NCI-H226 (cell line): Measurements from ENCODE around the gene SLC7A10.
A peak's percentile ranks its signal among the peaks of the same experiment; 100 is the strongest.
"Not testable (repeated sequence)": the region's sequence is repeated elsewhere in the genome, so short reads cannot be mapped to it uniquely, and the experiment has no call there.

Experiments
- DNase-seq: peaks from one replicate; pipeline ENCODE4 v3.0.0-alpha.2; 2015

Gene SLC7A10

DNA sequence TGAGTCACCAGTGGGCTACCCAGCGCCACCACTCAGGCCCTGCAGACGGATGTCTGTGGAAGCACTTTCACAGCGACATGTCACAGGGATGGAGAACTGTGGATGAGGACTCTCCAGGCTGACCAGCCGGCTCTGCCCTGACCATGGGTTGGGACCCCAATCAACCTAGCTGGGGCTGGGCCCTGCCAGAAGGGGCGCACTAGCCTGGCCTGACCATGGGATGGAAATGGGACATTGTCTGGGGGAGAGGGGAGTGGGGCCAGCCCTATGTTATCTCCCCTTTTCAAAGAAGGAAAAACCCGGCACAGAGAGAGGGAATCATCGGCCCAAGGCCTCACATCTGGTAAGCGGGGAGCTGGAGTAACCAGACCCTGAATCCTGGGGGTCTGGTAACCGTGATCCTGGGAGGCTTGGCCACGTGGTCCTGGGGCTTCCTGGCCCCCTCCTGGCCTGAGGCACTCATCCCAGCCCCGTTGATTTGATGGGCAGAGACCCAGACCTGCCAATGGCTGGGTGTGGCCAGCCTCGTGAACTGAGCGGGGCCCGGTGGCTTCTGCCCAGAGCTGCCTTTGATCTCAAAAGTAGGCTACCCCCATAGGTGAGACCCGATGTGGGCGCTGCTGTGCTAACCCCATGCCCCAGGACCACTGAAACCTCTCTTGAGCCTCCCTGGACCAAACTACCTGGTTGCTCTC is 11.2 kb upstream of the SLC7A10 start:
- no peak for DNase-seq

DNA sequence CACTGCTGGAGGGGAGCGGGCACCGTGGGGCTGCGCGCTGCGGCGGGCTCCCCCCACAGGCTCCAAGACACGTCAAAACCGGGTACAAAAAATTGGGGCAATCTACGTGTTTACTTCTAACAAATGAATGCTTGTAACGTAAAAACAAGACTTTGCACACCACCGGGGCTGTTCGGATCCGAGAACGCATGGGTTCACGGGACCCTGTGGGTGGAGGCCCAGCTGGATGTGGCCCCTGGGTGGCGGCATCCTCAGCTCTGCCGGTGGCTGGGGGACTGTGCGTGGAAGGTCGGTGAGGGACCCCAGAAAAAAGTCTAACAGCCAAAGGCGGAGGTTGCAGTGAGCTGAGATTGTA is 10.3 kb upstream of the SLC7A10 start:
- no peak for DNase-seq

DNA sequence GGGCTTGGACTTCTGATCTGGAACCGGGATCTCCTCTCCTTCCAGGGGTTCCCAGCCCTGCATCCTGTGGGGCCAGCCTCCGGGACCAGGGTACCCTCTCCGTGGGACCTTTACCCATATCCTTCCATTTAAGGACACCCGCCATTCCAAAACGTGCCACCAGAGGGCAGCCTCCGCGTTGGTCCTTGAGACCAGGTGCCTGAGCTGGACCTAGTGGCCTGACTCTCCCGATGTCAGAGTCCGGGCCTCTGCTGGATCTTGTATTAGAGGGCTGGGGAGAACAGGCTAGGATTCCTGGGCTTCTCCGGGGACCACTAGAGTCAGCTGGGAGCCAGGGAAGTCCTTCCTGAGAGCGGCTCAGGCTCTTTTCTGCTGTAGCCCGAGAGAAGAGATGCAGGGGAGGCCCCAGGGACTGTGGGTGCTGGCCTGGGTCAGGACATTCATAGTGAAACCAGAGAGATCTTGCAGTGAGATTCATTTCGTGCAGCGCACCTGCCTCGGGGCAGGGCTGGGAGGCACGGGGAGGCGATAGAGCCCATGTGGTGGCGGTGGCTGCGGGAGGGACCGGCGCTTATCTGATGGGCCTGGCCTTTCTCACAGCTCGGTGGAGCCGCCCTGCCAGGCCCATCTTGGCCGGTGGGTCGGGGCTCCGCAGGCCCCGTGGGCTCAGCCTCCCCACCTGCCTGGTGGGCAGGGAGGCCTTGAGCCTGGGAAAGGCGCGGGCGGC is 9.8 kb upstream of the SLC7A10 start:
- peak; percentile 24 for DNase-seq

DNA sequence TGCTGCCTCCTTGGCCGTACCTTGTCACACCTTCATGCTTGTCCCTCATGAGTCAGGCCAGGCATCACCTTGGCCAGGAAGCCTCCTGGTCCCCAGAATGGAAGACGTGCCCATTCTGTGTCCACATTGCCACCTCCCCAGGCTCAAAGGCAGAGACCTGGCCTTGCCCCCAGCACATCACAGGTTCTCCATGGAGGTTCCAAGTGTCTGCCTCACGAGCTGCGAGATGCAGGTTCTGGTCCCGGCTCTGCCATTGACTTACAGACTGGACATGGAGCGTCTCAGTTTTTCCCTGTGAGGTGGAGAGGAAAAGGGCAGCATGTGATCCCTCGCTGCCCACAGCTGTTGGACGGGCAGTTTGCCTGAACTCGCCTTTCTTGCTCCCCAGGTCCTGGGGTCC is 9.1 kb upstream of the SLC7A10 start:
- DNase-seq, result no peak

DNA sequence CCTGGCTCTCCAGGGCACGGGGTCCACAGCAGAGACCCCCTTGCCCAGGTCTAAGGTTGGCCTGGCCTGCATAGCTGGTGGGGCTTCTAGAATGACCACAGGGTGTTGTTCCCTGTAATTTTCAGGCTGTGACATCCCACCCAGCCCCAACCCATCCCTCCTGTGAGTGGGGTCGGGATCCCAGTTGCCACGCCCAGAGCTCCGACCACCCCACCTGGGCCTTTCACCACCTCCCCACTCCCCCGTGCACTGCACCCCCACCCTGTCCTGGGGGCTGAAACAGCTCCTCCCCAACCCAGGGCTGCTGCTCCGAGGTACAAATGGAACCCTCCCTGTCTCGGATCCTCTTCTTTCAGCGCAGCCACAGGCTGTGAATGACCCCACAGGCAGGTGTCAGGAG is 8.4 kb upstream of the SLC7A10 start:
- DNase-seq, result no peak

DNA sequence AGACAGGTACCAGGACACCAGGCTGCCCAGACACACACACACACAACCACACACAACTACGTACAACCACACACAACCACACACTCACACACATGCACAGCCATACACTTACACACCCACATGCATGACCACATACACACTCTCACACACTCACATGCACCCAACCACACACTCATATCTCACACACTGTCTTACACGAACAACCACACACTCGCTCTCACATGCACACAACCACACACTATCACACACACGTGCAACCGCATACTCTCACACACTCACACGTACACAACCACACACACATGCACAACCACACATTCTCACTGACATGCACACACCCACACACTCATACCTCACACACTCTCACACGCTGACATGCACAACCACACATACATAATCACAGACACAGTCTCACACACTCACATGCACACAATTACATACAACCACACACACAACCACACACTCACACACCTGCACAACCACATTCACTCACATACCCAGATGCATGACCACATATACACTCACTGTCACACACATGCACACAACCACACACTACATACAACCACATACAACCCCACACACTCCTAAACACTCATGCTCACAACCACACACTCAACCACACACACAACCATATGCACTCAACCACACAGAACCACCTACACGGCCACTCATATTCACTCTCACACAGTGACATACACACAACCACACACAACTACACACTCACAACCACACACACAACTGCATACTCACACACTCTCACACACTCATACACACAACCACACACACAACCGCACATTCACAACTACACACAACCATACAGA is 7.6 kb upstream of the SLC7A10 start:
- no peak for DNase-seq

DNA sequence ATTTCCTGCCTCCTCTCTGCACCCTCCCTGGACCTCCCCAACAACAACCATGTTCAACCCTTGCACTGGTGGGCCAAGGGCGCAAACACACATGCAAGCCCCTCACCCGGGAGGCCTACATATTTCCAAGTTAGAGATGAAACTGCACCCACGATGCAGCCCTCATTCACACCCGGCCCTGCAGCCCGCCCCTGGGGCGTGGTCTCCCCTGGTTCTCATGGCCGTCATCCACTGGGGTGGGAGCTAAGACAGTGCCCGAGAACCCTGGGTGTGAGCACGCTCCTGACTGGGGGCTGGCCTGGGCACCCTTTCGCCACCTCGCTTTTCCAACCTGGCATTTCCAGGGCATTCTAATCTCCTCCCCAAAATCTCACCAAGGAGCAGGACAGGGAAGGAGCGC is 7.0 kb upstream of the SLC7A10 start:
- no peak for DNase-seq

DNA sequence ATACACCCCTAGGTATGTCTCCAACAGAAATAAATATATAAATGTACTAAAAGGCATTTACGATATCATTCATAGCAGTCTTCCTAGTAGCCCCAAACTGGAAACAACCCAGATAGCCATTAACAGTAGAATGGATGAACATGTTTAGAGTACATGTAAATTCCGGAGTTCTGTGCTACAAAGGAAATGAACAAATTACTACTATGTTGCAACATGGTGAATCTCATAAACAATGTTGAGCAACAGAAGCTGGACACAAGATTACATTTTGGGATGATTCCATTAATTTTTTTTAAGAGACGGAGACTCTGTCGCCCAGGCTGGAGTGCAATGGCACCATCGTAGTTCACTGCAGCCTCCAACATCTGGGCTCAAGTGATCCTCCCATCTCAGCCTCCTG is 5.9 kb upstream of the SLC7A10 start:
- DNase-seq, result no peak

DNA sequence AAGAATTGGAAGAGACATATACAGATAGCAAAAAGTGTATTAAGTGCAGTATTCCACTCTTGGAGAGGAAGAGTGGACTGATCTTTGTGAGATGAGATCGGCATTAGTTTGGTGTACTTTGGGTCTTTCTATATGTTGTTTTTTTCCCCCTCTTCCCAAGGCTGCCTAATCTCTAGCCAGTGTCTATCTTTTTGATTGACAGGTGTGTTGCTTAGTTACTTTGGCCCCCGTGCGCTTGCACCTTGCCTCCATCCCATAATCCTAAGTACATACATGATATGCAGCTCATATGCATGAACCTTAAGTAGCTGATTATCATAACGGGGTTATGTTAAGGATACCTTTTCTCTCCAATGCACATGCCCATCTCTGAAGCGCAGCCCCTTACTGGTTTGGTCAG is 4.3 kb upstream of the SLC7A10 start:
- no peak for DNase-seq

DNA sequence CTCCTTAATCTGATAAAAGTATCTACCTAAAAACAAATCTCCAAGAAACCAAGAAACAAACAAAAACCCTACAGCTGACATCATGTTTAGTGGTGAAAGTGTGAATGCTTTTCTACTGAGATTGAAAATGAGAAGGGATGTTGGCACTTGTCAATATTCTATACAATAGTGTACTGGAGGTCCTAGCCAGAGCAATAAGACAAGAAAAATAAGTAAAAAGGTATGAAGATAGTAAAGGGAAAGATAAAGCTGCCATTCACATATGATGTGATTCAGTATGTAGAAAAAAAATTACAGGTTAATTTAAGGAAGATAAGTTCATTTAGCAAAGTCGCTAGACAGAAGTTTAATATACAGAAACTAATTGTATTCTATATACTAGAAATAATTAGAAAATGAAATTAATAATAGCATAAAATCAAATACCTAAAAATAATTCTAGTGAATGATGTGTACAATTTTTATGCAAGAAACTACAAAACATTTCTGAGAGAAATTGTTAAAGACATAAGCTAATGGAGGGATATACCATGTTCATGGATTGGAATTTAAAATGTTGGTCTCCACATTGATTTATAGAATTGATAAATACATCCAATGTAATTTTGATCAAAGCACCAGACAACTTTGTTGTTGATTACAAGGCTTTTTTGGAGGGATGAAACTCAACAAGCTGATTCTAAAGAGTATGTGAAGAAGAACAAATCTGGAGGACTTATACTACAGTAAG is 2.4 kb upstream of the SLC7A10 start:
- DNase-seq, result no peak

DNA sequence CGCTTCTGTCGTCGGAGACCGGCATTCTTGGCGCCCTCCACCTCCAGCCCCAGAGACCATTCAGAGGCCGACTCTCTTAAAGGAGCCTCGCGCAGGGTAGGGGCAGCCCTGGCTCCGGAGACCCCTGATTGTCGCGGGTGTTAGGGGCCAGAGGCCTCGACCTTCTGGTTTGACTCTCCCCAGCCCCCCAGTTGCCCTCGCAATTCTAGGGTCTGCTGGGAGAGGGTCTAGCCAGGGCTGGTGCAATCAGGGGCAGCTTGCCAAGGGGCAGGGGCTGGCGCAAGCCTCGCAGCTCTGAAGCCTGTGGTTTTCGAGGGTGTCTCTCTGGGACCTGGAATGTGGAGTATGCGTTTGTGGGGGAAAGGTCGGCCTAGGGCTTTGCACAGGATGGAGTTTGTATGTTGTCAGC is 1.6 kb upstream of the SLC7A10 start:
- DNase-seq, result no peak

DNA sequence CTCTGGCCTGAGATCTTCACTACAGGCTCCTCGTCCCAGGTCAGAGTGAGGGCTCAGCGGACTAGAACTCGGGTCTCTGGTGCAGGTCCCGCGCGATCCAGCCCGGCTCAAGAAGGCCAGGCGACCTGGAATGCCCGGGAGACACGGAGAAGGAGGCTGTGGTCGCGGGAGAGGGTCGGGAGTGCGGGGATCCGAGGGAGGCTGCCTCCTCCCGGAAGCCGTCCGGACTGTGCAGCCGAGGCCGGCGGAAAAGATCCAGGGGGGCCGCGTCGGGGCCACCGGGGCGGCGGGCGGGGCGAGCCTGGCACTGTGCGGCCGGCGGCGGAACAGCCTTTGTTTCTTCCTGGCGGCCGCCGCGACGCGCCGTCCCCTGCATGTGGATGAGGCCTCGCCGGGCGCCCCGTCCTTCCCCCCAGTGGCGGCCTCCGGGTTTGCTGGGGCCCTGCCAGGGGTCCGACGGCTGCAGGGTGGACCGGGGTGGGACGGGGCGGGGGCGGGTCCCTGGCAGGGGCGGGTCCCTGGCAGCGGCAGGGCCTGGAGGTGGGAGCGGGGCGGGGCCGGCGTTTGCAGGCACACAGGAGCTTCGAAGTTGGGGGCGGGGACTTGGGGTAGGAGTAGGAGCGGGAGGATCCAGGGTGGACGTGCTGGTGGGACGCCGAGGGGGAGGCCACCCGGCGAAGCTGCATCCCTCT is 1.0 kb upstream of the SLC7A10 start:
- no peak for DNase-seq

DNA sequence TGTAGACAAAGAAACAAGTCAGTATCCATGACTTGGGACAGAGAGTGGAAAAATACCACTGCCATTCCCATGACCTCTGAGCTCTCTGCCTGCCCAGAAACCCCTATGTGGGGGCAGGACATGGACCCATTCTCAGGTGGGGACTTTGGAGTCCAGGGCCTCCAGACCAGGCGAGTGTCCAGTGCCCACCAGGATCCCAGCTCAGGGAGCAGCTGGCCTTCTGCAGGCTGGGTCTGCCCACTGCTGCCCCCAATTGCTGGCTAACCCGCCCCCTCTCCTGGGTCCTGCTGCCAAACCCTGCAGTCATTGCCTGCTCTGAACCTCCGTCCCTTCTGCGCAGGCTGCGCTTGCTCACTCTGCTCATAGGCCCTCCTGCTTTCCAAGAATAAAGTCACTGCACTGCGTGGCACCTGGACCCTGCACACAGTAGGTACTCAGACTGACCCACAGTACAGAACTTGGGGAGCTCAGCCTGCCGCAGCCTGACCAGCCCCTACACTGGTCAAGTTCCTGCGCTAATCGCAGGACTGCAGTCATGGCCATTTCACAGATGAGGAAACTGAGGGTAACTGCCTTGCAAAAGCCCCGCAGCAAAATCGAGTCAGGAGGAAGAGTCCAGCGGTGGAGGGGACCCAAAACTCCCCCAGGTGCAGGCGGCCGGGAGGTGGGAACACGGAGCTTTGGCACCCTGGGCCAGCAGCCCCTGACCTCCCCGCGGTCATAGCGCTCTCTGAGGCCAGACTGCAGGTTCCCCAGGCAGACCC is 774 bp downstream of the SLC7A10 start:
- DNase-seq, result no peak

DNA sequence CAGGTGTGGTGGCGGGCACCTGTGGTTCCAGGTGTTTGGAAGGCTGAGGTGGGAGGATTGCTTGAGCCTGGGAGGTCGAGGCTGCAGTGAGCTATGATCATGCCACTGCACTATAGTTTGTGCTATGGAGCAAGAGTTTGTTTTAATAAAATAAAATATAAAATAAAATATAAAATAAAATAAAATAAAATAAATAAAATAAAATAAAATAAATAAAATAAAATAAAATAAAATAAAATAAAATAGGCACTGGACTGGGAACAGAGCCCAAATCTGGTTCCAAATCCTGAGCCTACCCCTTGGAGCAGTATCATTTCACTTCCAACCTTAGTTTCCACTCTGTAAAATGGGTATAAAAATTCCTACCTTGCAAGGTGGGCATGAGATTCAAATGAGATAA is 3.4 kb downstream of the SLC7A10 start:
- DNase-seq, result not testable (repeated sequence)

DNA sequence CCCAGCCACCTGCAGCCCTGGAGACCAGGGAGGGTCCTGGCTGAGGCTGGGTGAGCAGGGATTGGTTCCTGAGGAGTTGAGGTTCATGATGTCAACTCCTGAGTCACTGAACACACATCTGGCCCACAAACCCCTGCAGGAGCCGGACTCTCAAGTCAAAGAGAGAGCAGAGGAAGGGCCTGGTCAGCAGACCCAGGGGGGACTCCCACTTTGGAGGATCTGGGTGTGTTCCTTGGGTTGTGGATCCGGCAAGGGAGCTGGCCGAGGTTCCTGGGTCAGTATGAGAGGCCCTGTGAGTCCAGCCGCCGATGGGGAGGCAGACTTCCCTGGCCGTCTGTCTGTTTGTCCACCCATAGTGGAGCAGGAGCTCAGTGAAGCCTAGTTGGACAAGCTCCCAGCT is 4.0 kb downstream of the SLC7A10 start:
- DNase-seq, result no peak

DNA sequence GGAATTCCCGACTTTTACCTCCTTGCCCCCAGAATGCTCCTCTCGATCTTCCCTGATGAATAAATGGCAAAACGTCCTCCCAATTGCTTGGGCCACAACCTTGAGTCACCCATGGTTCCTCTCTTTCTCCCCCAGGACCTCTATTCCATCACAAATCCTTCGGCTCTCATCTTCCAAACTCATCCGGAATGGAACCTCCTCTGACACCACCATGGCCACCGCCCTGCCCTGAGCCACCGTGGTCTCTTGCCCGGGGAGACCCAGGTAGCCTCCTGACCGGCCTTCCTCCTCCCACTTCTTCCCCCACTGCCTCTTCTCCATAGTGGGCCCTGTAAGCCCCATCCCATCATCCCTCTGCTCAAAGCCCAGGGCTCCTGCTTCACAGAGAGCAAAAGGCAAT is 4.9 kb downstream of the SLC7A10 start:
- no peak for DNase-seq

DNA sequence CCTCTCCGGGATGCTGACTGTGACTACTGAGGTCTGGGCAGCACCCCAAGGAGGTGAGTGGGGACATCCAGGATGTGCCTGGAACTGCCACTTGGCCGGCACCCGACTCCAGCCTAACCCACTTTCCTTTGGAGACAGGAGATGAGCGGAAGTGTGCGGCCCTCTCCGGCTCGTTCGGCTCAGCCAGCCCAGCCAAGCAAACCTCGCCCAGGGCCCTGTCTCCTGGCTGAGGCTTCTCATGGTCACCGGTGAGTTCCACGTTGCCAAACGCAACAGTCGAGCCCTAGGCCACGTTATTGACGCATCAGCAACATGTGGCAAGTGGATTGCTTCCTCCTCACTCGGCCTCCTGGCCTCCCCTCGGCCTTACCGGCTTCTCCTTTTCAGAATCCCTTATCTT is 5.5 kb downstream of the SLC7A10 start:
- DNase-seq, result no peak

DNA sequence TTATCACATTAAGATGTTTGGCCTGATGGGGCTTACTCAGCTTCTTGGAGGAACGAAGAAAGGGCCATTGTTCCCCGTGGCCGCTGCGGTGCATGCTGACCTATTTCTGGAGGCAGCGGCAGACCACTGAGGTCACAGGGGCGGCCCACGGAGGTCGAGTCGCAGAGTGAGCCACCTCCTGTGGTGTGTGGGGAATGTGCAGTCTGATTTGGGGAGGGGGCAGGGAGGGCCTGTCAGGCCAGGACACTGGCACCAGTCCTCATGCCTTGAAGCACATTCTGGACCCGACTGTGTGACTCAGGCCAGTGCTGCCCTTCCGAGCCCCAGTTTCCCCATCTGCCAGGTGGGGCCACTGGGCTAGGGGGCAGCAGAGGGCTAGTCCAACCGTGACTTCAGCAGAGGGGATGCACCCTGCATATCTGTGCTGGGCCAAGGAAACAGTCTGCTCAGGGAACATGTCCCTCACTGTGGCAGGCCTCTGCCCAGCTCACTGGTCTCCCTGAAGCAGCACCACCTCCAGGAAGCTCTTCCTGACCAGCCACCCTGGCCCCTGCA is 6.3 kb downstream of the SLC7A10 start:
- DNase-seq, result no peak

DNA sequence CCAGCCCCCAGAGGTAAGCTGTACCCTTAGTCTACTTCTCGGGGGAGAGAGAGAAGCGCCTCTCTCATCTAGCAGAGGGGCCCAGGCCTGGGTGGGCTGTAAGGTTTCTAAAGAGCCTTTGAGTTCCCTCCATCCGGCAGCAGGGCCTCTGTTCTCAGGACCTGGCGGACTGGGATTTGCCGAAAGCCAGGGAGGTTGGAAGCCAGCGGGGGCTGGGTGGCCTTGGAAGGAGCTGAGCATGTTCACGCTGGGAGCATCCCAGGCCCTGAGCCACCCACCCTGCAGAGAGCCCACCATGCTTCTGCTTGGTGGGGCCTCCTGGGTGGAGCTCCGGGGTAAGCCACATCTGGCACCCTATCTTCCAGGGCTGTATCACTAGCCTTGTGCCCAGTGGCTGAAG is 7.8 kb downstream of the SLC7A10 start:
- no peak for DNase-seq

DNA sequence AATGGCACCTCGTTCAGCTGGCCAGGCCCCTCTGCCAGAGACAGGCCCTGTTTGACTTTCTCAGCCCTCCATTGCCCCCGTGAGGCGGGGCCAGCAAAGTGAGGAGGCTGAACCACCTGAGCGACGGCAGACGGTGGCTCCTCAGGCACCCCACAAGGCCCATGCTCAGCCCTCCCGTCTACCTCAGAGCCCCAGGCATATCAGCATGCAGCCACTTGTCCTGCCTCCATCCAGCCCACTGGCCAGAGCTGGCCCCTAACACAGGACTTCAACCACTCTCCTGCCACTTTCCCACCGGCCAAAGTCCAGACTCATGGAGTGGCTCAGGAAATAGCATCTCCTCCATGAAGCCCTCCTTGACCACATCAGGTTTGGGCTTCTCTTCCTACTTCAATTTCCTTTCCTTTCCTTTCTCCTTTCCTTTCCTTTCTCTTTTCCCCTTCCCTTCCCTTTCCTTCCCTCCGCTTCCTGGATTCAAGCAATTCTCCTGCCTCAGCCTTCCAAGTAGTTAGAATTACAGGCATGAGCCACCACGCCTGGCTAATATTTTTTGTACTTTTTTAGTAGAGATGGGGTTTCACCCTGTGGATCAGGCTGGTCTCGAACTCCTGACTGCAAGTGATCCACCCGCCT is 9.3 kb downstream of the SLC7A10 start:
- DNase-seq, result no peak
